ENCODE measurements around the gene PLCD3.

DNA sequence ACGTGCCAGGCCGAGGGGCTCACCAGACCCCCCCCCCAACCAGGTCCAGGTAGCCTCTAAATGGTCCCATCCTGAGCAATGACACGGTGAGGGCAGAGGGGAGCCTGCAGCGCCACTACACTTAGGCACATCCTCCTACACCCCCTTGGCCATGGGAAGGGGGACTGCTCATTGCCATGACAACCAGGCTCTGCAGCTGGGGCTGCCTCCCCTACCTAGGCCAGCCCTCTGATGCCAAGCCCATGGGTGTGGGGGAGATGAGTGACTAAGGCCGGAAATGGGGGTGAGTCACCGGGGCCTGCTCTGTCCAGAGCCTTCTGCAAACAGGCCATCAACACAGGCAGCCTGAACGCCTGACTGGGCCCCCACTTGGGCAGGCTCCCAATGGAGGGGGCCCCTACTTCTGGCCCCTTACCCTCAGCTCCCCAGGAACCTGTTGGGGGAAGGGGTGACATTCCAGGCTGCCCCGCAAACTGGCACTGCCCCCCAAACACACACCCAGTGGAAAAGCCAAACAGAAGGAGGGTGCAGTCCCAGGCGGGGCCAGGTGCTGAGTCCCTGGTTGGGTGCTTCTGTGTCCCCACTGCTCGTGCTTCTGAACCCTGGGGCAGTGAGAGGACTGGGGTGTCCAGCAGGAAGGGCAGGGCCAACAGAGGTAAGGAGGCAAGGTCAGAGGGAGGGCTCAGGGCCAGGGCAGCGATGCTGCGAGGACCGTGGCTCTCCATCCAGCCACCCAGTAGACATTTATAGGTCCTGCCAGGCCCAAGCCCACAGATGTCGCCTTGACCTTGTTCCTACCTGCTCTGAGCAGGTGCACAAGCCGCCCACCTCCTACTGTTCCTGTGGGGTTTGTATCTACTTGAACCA is 8.2 kb downstream of the PLCD3 start:
- TF ChIP-seq CTCF (conservative IDR thresholded peaks at IDR 0.05 in 1 of 2, IDR thresholded peaks at IDR 0.05 in 1 of 2; ENCODE audit: extremely low read depth in 1 of 2, insufficient read depth in 1 of 2, low read depth in 1 of 2, low read length in 2 of 2) (no peak), EZH2 (IDR thresholded peaks at IDR 0.05; ENCODE audit: borderline replicate concordance, low read length) (no peak)

All from mammary epithelial cell (primary cell).